Measurements from ENCODE around the gene PTPRA. TPM values are rescaled to one million over a fixed set of nuclear protein-coding genes. Genes with fewer than 3 reads are reported as not detected.

The PTPRA gene
- total and polyA plus RNA-seq, 2 of the 13 experiments (the other 11 are each of a cell fraction or from before 2014, with no cell fraction given): 47.2 to 127 TPM

GRCh38 chr20:3003416-3003815 is 130.1 kb downstream of the PTPRA start (continued):
- TF ChIP-seq SOX13 (IDR thresholded peaks at IDR 0.05) (no peak), SOX13 (CRISPR knock-in tag; conservative IDR thresholded peaks at IDR 0.05 in 1 of 2, IDR thresholded peaks at IDR 0.05 in 1 of 2) (0 out of 4 replicates have a peak, but pooled peaks of 1 of the 2 experiments have one; percentile 21), ZNF362 (CRISPR knock-in tag; IDR thresholded peaks at IDR 0.05; ENCODE audit: borderline replicate concordance) (peak; percentile 82), PAWR (CRISPR knock-in tag; IDR thresholded peaks at IDR 0.05; ENCODE audit: borderline replicate concordance) (no peak), ZNF121 (CRISPR knock-in tag; IDR thresholded peaks at IDR 0.05) (peak; percentile 85), STAG1 (CRISPR knock-in tag; IDR thresholded peaks at IDR 0.05) (0 out of 2 replicates have a peak, but pooled peaks have one; percentile 1), PBX2 (CRISPR knock-in tag; IDR thresholded peaks at IDR 0.05) (peak; percentile 37; the same call in 1 of the 2 replicates), RXRB (CRISPR knock-in tag; IDR thresholded peaks at IDR 0.05; ENCODE audit: borderline replicate concordance) (0 out of 2 replicates have a peak, but pooled peaks have one; percentile 28), DRAP1 (CRISPR knock-in tag; IDR thresholded peaks at IDR 0.05) (0 out of 2 replicates have a peak, but pooled peaks have one; percentile 11), HDAC1 (CRISPR knock-in tag; IDR thresholded peaks at IDR 0.05) (0 out of 2 replicates have a peak, but pooled peaks have one; percentile 33), KDM5A (IDR thresholded peaks at IDR 0.05; ENCODE audit: borderline replicate concordance, low read length) (no peak), HOXA3 (CRISPR knock-in tag; IDR thresholded peaks at IDR 0.05) (0 out of 2 replicates have a peak, but pooled peaks have one; percentile 28), POLR2AphosphoS2 (IDR thresholded peaks at IDR 0.05; ENCODE audit: low read depth, low read length) (no peak), RAD51 (IDR thresholded peaks at IDR 0.05; ENCODE audit: borderline replicate concordance) (no peak), FOXP1 (IDR thresholded peaks at IDR 0.05) (no peak), FOXP1 (CRISPR knock-in tag; IDR thresholded peaks at IDR 0.05) (0 out of 2 replicates have a peak, but pooled peaks have one; percentile 35), KAT8 (CRISPR knock-in tag; IDR thresholded peaks at IDR 0.05) (0 out of 2 replicates have a peak, but pooled peaks have one; percentile 20), SAP130 (CRISPR knock-in tag; IDR thresholded peaks at IDR 0.05; ENCODE audit: low read depth) (0 out of 2 replicates have a peak, but pooled peaks have one; percentile 19), RARA (CRISPR knock-in tag; IDR thresholded peaks at IDR 0.05) (peak; percentile 79), RBAK (CRISPR knock-in tag; IDR thresholded peaks at IDR 0.05) (no peak), ZNF431 (CRISPR knock-in tag; IDR thresholded peaks at IDR 0.05; ENCODE audit: borderline replicate concordance, low read depth) (no peak)
